HFF-Myc (cell line): Measurements from ENCODE around the gene AKAP7.

Experiments used
- DNase-seq: peaks from one replicate; pipeline ENCODE4 v3.0.0-alpha.2; 2011; ENCODE audit warnings: low read depth; ENCODE audit errors: extremely low read depth
- H3K4me3 ChIP-seq: replicated peaks from 2 replicates; pipeline ENCODE4 v1.5.1; 2011; ENCODE audit warnings: low read depth, mild to moderate bottlenecking, control low read depth, low read length
- TF ChIP-seq, protein P1 (sequence below): IDR thresholded peaks from 2 replicates; pipeline ENCODE4 v1.5.1; 2012; ENCODE audit warnings: mild to moderate bottlenecking, low read depth, low read length, control low read depth; ENCODE audit errors: missing control alignments

Gene AKAP7

GRCh38 chr6:131269565-131270391, 134.5 kb downstream of the AKAP7 start:
- TF ChIP-seq, protein P1, sequence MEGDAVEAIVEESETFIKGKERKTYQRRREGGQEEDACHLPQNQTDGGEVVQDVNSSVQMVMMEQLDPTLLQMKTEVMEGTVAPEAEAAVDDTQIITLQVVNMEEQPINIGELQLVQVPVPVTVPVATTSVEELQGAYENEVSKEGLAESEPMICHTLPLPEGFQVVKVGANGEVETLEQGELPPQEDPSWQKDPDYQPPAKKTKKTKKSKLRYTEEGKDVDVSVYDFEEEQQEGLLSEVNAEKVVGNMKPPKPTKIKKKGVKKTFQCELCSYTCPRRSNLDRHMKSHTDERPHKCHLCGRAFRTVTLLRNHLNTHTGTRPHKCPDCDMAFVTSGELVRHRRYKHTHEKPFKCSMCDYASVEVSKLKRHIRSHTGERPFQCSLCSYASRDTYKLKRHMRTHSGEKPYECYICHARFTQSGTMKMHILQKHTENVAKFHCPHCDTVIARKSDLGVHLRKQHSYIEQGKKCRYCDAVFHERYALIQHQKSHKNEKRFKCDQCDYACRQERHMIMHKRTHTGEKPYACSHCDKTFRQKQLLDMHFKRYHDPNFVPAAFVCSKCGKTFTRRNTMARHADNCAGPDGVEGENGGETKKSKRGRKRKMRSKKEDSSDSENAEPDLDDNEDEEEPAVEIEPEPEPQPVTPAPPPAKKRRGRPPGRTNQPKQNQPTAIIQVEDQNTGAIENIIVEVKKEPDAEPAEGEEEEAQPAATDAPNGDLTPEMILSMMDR: no peak
- H3K4me3 ChIP-seq: no peak overlapping the region
- no peak for DNase-seq

- no peak overlapping the region for H3K4me3 ChIP-seq
These were observed 135.3 kb downstream of the AKAP7 start for GRCh38 chr6:131270534-131270933.

DNA sequence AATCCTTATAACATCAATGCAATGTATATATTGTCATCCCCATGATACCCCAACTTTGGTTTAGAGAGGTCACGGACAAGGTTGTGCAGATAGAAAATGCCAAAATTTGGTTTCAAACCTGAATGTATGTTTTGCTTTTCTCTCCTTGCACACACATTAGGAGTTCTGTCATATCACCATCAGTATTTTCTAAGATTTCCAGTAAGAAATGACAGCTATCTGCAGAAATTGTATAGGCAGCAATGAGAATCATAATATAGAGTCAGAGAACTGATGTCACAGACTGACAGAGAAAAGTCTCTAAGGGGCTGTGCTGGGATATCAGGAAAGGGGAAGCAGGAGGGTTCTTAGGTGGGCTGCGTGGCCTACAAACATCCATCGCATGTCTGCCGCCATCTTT, 140.0 kb downstream of the AKAP7 start:
- DNase-seq: no peak
- no peak overlapping the region for H3K4me3 ChIP-seq
- TF ChIP-seq, protein P1: no peak

More at GRCh38 chr6:131270534-131270933, 135.3 kb downstream of the AKAP7 start:
- TF ChIP-seq, protein P1: no peak
- DNase-seq: no peak

DNA sequence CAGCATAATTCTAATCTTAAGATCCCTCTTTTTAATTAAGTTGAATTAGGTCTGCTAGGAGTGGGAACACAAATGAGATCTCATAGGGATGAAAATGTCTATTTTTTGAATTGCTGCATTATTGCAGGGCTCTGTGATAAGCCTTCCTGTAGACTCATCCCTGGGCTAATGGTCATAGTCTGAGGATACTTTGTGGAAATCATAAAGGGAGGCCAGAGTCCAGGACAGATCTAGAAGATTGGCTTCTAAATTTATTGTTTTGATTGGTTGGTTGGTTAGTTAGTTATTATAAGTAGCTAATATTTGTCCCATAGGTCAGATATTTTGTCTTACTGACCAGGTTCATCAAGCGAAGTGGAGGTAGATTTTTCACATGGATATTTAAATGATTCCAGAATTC, 142.3 kb downstream of the AKAP7 start:
- TF ChIP-seq, protein P1: no peak
- H3K4me3 ChIP-seq: no peak overlapping the region

GRCh38 chr6:131281471-131282270, 146.4 kb downstream of the AKAP7 start:
- no peak overlapping the region for H3K4me3 ChIP-seq
- DNase-seq: no peak
- TF ChIP-seq, protein P1: no peak

More for the DNA sequence above, 142.3 kb downstream of the AKAP7 start:
- DNase-seq: no peak

DNA sequence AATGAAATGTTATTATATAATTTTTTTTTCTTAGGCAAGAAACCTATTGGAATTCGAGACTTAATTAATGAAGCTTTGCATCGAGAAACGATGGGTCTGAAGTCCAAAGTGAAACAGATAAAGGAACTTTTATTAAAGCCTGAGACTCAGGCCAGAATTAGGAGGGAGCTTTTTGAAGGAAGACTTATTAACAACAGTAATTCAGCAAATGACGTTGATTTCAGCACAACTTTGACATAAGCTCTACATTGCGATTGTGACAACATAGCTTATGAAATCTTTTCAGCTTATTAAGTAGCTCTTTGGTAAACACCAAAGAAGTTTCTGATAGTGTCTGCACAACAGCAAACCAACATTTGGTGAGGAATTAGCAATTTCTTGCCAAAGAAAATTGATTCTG, 147.1 kb downstream of the AKAP7 start:
- H3K4me3 ChIP-seq: no peak overlapping the region
- TF ChIP-seq, protein P1: no peak
- DNase-seq: no peak
